GM19455 (cell line): ENCODE measurements around the gene ZKSCAN7.
A peak's percentile ranks its signal among the peaks of the same experiment; 100 is the strongest.
"Not testable (repeated sequence)": the region's sequence is repeated elsewhere in the genome, so short reads cannot be mapped to it uniquely, and the experiment has no call there.

ENCODE experiments used
- ATAC-seq: cut with Tn5 transposase; IDR thresholded peaks from one replicate; pipeline ENCODE4 v1.9.1; 2021; ENCODE audit not compliant: unreplicated experiment

Gene ZKSCAN7

DNA sequence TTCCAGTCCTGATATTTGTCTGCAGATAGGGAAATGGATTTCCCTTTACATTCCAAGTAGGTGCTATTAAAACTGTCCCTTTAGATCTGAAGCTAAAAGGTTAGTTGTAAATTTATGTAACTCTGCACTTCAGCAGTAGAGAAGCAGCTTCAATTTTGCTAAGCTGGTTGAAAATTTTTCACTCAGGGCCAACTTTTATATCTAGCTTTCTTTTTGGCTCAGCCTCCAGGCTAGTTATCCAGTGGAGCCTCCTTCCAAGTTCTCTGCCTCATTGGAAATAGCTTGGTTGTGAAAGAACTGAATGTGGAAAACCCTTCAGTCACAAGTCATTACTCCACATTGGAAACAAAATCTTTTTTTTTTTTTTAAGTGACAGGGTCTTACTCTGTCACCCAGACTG is 21.6 kb downstream of the ZKSCAN7 start:
- ATAC-seq: no peak

DNA sequence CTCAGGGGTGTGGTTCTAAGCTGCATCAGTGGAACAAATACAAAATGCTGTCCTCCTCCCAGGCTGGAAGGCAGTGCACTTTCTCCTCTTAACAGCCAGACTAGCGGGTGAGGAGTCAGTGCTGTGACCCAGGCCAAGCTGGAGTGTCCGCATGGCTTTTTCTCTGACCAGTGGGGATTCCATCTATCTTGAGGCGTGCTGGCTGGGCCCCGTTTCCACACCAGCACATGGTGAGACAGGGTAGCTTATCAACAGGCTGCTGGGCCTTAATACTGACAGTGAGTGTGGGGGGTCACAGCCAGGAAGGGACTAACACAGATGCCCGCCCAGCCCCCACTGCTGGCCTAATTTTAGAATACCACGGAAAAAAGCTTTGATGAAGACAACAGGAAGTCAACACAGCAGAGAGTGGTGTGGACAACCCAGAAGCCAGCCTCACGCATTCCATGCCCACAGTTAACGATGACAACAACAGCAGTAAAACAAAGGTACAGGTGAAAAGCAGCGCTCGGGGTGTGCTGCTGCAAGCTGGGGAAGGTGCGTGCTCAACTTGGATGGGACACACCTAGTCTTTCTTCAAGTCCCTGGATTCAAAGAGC is 22.5 kb downstream of the ZKSCAN7 start:
- ATAC-seq: not testable (repeated sequence)

DNA sequence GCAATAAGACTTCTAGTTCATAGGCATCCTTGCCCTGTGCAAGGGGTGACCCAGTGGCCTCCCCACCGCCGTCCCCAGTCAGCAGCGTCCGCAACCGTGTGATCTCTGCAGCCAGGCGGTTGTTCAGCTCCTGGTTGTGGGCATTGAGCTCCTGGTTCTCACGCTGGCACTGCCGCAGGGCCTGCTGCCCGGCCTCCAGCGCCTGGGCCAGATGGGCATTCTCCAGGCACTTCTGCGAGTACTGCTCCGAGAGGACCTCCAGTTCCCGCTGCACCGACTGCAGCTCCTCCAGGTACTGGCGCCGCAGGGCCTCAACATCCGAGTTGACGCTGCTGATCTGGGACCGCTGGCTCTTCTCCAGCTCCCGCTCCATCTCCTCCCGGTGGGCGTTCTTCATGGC is 23.3 kb downstream of the ZKSCAN7 start:
- ATAC-seq: not testable (repeated sequence)

DNA sequence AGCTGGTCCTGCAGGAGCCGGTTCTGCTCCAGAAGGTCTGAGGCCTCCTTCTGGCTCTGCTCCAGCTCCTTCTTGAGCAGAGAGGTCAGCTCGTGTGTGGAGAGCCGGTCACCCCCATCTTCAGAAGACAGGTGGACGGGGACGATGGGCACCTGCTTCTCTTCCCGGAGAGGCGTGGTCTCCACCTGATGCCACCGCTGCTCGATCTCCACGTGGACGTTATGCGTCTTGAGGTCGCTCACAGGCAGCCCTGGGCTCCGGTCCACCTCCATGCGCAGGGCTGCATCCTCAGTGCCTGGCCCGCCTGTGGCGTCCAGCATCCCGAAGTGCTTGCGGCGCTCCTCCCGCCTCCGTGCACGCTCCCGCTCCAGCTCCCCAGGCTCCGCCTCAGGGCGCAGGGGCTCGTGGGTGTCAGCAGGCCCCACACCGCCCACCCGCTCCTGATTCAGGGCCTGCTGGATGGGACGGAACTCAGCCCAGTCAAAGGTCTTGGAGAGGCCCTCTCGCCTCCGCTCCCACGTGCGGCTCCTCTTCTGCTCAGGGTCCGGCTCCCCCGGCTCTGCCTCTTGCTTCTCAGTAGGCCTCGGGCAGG is 24.0 kb downstream of the ZKSCAN7 start:
- not testable (repeated sequence) for ATAC-seq

DNA sequence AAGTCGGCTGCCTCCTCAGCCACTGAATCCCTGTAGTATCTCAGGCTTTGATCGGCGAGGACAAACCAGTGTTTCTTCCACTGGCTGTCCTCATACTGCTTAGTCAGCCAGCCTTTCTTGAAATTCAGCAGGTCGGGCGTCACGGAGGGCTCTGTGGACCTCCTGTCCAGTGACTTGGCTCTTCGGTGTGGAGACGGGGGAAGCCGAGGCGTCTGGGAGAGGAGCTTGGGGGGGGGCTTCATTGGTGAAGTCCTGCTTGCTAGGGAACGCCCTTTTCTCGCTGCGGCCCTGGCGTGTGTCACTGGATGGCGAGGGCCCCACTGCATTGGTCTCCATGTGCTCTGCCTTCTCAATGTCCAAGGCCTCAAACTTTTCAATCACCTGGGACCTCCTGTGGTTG is 24.8 kb downstream of the ZKSCAN7 start:
- not testable (repeated sequence) for ATAC-seq

DNA sequence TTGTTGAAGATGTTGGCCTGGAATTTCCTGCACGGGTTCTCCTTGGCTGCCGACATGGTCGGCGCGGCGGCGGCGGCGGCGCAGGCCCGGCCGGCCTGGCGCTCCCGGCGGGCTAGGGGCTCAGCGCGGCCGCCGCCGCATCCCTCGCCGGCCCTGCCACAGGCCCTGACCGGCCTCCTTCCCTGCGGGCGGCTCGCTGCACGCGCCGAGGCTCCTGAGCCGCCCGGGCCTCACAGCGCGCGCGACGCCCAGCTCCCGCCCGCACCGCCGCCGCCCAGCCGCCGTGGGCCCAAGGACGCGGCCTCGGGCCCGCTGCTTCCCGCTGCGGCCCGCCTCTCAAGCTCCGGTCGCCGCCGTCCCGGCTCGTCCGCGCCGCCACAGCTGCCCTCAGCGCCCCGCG is 26.0 kb downstream of the ZKSCAN7 start:
- not testable (repeated sequence) for ATAC-seq

DNA sequence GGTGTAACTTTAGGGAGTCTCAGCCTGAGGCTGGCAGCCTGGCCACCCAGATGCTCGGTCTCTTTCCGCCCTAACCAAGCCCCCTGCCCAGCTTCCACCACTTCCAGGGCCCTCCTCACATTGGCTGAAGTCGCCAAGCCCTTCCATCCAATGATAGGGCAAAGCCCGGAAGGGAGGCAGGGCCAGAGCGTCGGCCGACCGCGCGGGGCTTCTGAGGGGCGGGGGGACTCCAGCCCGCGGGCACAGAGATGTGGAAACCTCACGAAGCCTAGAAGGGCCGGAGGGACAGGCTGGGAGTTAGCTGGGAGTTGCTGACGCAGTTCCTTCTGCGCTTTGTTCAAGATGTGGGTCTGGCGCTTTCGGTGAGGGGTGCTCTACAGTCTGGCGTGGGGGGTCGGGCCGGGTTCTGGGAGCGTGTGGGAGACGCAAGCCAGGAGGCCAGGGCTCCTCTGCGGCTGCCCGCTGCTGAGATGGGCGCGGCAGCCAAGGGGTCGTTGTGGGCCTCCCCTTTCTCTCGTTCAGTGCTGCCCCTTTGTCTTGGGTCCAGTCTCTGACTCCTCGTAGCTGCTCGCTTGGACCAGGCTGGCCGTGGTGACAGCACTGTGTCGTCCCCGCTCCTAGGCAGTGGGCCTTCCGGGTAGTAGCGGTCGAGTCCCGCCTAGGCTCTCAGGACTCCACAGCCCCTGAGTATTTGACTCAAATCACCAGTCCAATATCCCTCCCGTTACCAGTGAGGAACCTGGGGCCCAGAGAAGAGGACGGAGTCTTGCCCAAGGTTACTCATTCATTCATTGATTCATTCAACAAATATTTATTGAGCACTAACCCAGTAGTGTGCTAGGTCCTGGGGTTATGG is 29.9 kb downstream of the ZKSCAN7 start, which contains the start of gene ZNF660:
Gene ZNF660, plus strand, starts transcription at position 319 of the 856 bp plus-strand sequence. CDS start 9,230 bp downstream, outside the sequence.
- ATAC-seq: peak; percentile 88

DNA sequence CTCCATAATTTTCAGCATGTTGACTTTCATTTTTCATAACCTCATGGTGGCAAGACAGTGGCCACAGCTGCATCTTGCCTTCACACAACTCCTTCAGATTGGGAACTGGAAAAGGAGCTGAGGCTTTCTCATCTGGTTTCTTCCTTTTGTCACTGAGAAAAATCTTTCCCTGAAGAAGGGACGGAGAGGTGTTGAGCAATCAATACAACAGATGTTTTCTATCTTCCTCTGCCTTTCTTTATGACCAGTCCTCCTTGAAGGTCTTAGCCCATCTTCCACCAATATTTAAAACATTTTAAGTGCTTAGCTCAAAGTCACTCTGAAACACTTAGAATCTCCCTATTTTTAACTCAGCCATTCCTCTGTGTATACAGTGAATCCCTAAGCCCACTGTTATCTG is 41.6 kb downstream of the ZKSCAN7 start:
- no peak for ATAC-seq

DNA sequence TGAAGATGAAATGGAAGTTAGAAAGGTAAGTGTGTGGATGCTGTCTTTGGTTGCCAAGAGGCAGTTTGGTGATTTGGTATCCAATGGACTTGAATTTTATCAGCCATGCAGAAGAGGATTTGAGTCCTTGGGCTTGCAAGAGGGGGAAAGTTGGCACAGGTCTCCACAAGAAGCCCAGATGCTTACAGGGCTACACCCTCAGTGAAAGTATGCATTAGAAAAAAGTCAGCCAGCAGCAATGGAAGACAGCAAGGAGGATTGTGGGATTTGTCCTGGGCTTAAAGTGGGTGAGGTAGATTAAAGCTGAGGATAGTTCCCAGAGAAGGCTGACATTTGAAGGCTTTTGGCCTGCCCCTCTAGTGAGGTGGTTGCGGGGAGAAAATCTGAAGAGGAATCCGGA is 46.8 kb downstream of the ZKSCAN7 start:
- ATAC-seq: no peak

DNA sequence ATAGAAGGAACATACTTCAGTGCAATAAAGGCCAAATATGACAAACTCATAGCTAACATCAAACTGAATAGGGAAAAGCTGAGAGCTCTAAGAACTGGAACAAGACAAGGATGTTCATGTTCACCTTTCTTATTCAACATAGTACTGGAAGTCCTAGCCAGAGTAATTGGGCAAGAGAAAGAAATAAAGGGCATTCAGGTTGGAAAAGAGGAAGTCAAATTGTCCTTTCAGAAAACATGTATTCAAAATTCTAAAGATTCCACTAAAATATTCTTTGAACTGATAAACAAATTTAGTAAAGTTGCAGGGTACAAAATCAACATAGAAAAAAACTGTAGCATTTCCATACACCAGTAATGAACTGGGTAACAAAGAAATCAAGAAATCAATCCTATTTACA is 57.7 kb downstream of the ZKSCAN7 start:
- no peak for ATAC-seq
